AG04449 (cell line): ENCODE results near the gene SAP130.

Experiments
- CTCF ChIA-PET: fragments of 350-600 bp; formaldehyde crosslinking; extraction: SDS; loops from one replicate; lab custom pipeline; 2021; ENCODE audit warnings: antibody characterized with exemption; lab: Yijun Ruan, JAX
- POLR2A ChIA-PET: fragments of 400-600, 350-600 bp; formaldehyde crosslinking; extraction: SDS; loops from one replicate; lab custom pipeline; 2020; ENCODE audit warnings: antibody characterized with exemption, inconsistent platforms; lab: Yijun Ruan, JAX
- DNase-seq: peaks from one replicate; pipeline ENCODE4 v3.0.0-alpha.2; 2010; ENCODE audit warnings: low read depth, low spot score
- H3K4me3 ChIP-seq: 2 replicates; pipeline ENCODE4 v1.5.1; 2011; ENCODE audit warnings: low read depth, mild to moderate bottlenecking, control low read depth, low read length
- TF ChIP-seq, protein P1 (sequence below): IDR thresholded peaks from one replicate; pipeline ENCODE4 v1.5.1; 2011; ENCODE audit warnings: mild to moderate bottlenecking, moderate library complexity, low read length, control low read depth, inconsistent platforms; ENCODE audit not compliant: insufficient read depth; ENCODE audit errors: missing control alignments

Gene SAP130

DNA sequence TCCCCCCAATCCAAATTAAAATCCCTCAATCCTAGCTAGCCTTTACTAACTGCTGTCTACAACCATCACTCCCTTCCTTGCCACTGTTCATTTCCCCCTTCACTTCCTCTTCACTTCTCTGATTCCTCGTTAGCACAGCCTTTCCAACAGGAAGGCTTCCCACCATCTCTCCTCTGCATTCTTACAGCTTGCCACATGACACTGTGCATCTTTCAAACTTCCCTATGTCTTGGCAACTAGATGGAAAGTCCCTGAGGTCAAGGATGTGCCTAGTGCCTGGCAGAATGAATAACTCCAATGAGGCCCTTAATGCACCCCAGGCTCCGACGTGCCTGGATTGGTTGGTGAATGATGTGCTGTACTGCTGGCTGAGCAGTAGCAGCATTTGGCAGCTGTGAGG lies 15.2 kb downstream of the SAP130 start:
- TF ChIP-seq, protein P1, sequence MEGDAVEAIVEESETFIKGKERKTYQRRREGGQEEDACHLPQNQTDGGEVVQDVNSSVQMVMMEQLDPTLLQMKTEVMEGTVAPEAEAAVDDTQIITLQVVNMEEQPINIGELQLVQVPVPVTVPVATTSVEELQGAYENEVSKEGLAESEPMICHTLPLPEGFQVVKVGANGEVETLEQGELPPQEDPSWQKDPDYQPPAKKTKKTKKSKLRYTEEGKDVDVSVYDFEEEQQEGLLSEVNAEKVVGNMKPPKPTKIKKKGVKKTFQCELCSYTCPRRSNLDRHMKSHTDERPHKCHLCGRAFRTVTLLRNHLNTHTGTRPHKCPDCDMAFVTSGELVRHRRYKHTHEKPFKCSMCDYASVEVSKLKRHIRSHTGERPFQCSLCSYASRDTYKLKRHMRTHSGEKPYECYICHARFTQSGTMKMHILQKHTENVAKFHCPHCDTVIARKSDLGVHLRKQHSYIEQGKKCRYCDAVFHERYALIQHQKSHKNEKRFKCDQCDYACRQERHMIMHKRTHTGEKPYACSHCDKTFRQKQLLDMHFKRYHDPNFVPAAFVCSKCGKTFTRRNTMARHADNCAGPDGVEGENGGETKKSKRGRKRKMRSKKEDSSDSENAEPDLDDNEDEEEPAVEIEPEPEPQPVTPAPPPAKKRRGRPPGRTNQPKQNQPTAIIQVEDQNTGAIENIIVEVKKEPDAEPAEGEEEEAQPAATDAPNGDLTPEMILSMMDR, result no peak
- POLR2A ChIA-PET, result no interaction called here
- no peak overlapping the region for H3K4me3 ChIP-seq
- no peak for DNase-seq
- CTCF ChIA-PET, result no interaction called here

GRCh38 chr2:128008074-128008672 lies 19.7 kb downstream of the SAP130 start:
- POLR2A ChIA-PET, result no interaction called here
- no peak overlapping the region for H3K4me3 ChIP-seq
- no peak for DNase-seq
- TF ChIP-seq, protein P1, result no peak
- CTCF ChIA-PET, result interaction anchor here (0.7 kb wide), 1 partner anchor 10 kb away, joined by 3 read pairs; no protein-coding TSS in a partner anchor

- no peak overlapping the region for H3K4me3 ChIP-seq
- no peak for DNase-seq
- ChIA-PET CTCF (interaction anchor here (0.5 kb wide), 1 partner anchor 34 kb away, joined by 4 read pairs; no protein-coding TSS in a partner anchor), POLR2A (no interaction called here)
- TF ChIP-seq, protein P1, result no peak
These were observed 23.4 kb downstream of the SAP130 start for GRCh38 chr2:128004509-128004908.

DNA sequence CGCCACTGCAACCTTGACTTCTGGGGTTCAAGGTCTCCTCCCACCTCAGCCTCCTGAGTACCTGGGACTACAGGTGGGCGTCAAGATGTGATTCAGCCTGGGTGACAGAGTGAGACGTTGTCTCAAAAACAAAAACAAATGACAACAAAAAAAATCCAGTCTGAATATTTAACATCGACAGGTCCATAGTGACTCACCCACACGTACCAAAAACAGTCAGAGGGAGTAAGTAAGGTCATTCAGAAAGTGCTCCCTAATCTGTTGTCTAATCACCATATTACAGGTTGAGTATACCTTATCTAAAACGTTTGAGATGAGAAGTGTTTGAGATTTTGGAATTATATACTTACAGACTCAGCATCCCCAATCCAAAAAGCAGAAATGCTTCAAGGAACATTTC lies 24.4 kb downstream of the SAP130 start:
- POLR2A ChIA-PET, result no interaction called here
- TF ChIP-seq, protein P1, result no peak
- H3K4me3 ChIP-seq, result no peak overlapping the region
- CTCF ChIA-PET, result no interaction called here
- DNase-seq, result no peak

GRCh38 chr2:127996160-127996559 lies 31.7 kb downstream of the SAP130 start:
- ChIA-PET POLR2A (no interaction called here), CTCF (no interaction called here)

GRCh38 chr2:127995725-127996124 lies 32.1 kb downstream of the SAP130 start:
- POLR2A ChIA-PET, result no interaction called here
- no peak for DNase-seq
- TF ChIP-seq, protein P1, result no peak
- CTCF ChIA-PET, result no interaction called here
- H3K4me3 ChIP-seq, result no peak overlapping the region

More at GRCh38 chr2:127996160-127996559, 31.7 kb downstream of the SAP130 start:
- no peak for DNase-seq
- H3K4me3 ChIP-seq, result no peak overlapping the region
- TF ChIP-seq, protein P1, result no peak
